Measurements from ENCODE around the gene VPS16. TPM values are rescaled to one million over a fixed set of nuclear protein-coding genes. Genes with fewer than 3 reads are reported as not detected.

Gene VPS16
- total RNA-seq, 2 experiments from 2014 or later, result 38.2 to 40.6 TPM

GRCh38 chr20:2889797-2890196, 49.3 kb downstream of the VPS16 start:
- Histone ChIP-seq H3K27ac (ENCODE audit: low read depth in 1 of 2, low read length in 2 of 2) (no peak overlapping the region), H3K4me1 (ENCODE audit: insufficient read depth, low read length) (peaks cover 5% of the 10 kb centered on the region), H3K27me3 (ENCODE audit: control insufficient read depth in 1 of 2, insufficient read depth in 2 of 2, low read length in 2 of 2) (no peaks in the 10 kb centered on the region), H3K36me3 (ENCODE audit: insufficient read depth, low read length) (no peaks in the 10 kb centered on the region), H3K4me3 (ENCODE audit: low read length) (no peak overlapping the region), H3K9me3 (ENCODE audit: control insufficient read depth in 1 of 2, insufficient read depth in 1 of 2, low read length in 2 of 2) (peaks cover 0 to 6% of the 10 kb centered on the region in 2 experiments)
- peaks cover 18% of the 10 kb centered on the region for H3K36me3 Mint-ChIP-seq (ENCODE audit: low read depth)
- H3K4me3 Mint-ChIP-seq, result no peak overlapping the region
- ChIA-PET POLR2A (no interaction called here), CTCF (interaction anchor here (0.6 kb wide), 1 partner anchor 63 kb away, joined by 3 read pairs; no protein-coding TSS in a partner anchor)
- DNase-seq (no peak), ATAC-seq (ENCODE audit: poor library complexity) (no peak)
- H3K4me1 Mint-ChIP-seq (ENCODE audit: low read depth), result peaks cover 66% of the 10 kb centered on the region
- no peaks in the 10 kb centered on the region for H3K9me3 Mint-ChIP-seq
- TF ChIP-seq, protein P1, sequence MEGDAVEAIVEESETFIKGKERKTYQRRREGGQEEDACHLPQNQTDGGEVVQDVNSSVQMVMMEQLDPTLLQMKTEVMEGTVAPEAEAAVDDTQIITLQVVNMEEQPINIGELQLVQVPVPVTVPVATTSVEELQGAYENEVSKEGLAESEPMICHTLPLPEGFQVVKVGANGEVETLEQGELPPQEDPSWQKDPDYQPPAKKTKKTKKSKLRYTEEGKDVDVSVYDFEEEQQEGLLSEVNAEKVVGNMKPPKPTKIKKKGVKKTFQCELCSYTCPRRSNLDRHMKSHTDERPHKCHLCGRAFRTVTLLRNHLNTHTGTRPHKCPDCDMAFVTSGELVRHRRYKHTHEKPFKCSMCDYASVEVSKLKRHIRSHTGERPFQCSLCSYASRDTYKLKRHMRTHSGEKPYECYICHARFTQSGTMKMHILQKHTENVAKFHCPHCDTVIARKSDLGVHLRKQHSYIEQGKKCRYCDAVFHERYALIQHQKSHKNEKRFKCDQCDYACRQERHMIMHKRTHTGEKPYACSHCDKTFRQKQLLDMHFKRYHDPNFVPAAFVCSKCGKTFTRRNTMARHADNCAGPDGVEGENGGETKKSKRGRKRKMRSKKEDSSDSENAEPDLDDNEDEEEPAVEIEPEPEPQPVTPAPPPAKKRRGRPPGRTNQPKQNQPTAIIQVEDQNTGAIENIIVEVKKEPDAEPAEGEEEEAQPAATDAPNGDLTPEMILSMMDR (IDR thresholded peaks at IDR 0.05), result no peak
- no peak overlapping the region for H3K27ac Mint-ChIP-seq
- intact Hi-C loops (cut with DNase I, micrococcal nuclease), result loop anchor here in 1 of 2 experiments (2.0 kb wide), 1 partner anchor 17 kb away; the partner anchor contains the start of gene PTPRA
- no peaks in the 10 kb centered on the region for H3K27me3 Mint-ChIP-seq

- Histone ChIP-seq H3K27ac (ENCODE audit: low read depth in 1 of 2, low read length in 2 of 2) (no peak overlapping the region), H3K36me3 (ENCODE audit: insufficient read depth, low read length) (no peaks in the 10 kb centered on the region), H3K4me3 (ENCODE audit: low read length) (no peak overlapping the region), H3K9me3 (ENCODE audit: control insufficient read depth in 1 of 2, insufficient read depth in 1 of 2, low read length in 2 of 2) (peaks cover 0 to 12% of the 10 kb centered on the region in 2 experiments), H3K4me1 (ENCODE audit: insufficient read depth, low read length) (peaks cover 5% of the 10 kb centered on the region), H3K27me3 (ENCODE audit: control insufficient read depth in 1 of 2, insufficient read depth in 2 of 2, low read length in 2 of 2) (no peaks in the 10 kb centered on the region)
- Mint-ChIP-seq H3K27me3 (no peaks in the 10 kb centered on the region), H3K36me3 (ENCODE audit: low read depth) (peaks cover 18% of the 10 kb centered on the region), H3K27ac (peak overlapping the region; percentile 16), H3K4me1 (ENCODE audit: low read depth) (peaks cover 56% of the 10 kb centered on the region), H3K4me3 (no peak overlapping the region), H3K9me3 (no peaks in the 10 kb centered on the region)
- DNase-seq (no peak), ATAC-seq (ENCODE audit: poor library complexity) (no peak)
- ChIA-PET POLR2A (no interaction called here), CTCF (no interaction called here)
- TF ChIP-seq, protein P1 (IDR thresholded peaks at IDR 0.05), result no peak
- intact Hi-C loops (cut with DNase I, micrococcal nuclease), result no loop called here
Measured at GRCh38 chr20:2890742-2891141, 50.2 kb downstream of the VPS16 start.

GRCh38 chr20:2891343-2891742, 50.8 kb downstream of the VPS16 start:
- Histone ChIP-seq H3K27me3 (ENCODE audit: control insufficient read depth in 1 of 2, insufficient read depth in 2 of 2, low read length in 2 of 2) (no peaks in the 10 kb centered on the region), H3K27ac (ENCODE audit: low read depth in 1 of 2, low read length in 2 of 2) (no peak overlapping the region), H3K4me1 (ENCODE audit: insufficient read depth, low read length) (peaks cover 5% of the 10 kb centered on the region), H3K4me3 (ENCODE audit: low read length) (no peak overlapping the region), H3K9me3 (ENCODE audit: control insufficient read depth in 1 of 2, insufficient read depth in 1 of 2, low read length in 2 of 2) (peaks cover 0 to 12% of the 10 kb centered on the region in 2 experiments), H3K36me3 (ENCODE audit: insufficient read depth, low read length) (no peaks in the 10 kb centered on the region)
- H3K27me3 Mint-ChIP-seq, result no peaks in the 10 kb centered on the region
- H3K4me1 Mint-ChIP-seq (ENCODE audit: low read depth), result peaks cover 56% of the 10 kb centered on the region
- ATAC-seq (ENCODE audit: poor library complexity) (no peak), DNase-seq (no peak)
- H3K4me3 Mint-ChIP-seq, result no peak overlapping the region
- intact Hi-C loops (cut with DNase I, micrococcal nuclease), result no loop called here
- ChIA-PET POLR2A (no interaction called here), CTCF (no interaction called here)
- H3K36me3 Mint-ChIP-seq (ENCODE audit: low read depth), result peaks cover 19% of the 10 kb centered on the region
- H3K27ac Mint-ChIP-seq, result peak overlapping the region; percentile 16
- TF ChIP-seq, protein P1 (IDR thresholded peaks at IDR 0.05), result no peak
- H3K9me3 Mint-ChIP-seq, result no peaks in the 10 kb centered on the region
